GM21786 (cell line): Measurements from ENCODE around the gene TPGS1.
A peak's percentile ranks its signal among the peaks of the same experiment; 100 is the strongest.
"Not testable (repeated sequence)": the region's sequence is repeated elsewhere in the genome, so short reads cannot be mapped to it uniquely, and the experiment has no call there.

Experiments used
- ATAC-seq: cut with Tn5 transposase; IDR thresholded peaks from one replicate; pipeline ENCODE4 v1.9.1; 2021; ENCODE audit not compliant: unreplicated experiment

Gene TPGS1

DNA sequence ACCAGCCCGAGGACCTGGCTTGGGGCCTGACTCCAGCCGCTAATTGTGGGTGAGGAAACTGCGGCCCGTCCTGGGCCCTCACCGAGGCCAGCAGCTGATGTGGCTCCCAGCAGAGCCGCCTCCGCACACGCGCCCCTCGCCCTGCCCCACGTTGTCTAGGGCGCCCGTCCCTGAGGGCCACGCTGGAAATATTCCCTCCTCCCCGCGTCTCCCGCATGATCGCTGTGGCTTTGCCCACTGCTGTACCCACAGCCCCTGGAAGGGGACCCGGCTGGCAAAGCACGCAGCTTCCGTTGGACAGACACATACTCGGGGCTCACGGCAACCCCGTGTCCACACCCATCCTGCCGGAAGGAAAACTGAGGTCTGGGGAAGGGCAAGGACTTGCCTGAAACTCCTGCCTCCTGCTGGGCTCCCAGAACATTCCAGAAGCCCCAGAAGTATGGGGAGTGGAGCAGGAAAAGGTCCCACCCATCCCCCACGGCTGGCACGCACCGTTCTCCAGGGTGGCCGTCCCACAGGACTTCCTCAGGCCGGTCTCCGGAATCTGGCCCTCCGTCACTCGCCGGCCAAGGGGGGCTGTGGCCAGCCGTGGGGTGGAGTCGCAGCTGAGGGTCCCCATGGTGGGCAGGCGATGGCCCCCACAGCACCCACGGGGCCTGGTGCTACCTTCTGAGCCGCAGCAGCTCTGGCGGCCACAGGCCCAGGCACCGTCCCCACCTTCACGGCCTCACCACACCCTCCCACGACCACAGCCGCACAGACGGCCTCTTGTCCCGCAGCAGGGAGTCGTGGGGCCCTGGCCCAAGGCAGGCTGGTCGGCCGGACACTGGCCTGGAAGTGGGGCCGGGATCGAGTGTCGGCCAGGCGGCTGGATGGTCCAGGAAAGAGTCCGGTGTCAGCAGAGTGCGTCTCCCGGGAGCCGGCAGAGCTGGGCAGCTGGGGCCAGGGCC is 32.9 kb upstream of the TPGS1 start:
- no peak for ATAC-seq

GRCh38 chr19:475360-475759 is 31.9 kb upstream of the TPGS1 start:
- no peak for ATAC-seq

- no peak for ATAC-seq
Measured at GRCh38 chr19:478236-478903, 28.9 kb upstream of the TPGS1 start.

- ATAC-seq = no peak
Measured at GRCh38 chr19:478976-479375, 28.3 kb upstream of the TPGS1 start.

DNA sequence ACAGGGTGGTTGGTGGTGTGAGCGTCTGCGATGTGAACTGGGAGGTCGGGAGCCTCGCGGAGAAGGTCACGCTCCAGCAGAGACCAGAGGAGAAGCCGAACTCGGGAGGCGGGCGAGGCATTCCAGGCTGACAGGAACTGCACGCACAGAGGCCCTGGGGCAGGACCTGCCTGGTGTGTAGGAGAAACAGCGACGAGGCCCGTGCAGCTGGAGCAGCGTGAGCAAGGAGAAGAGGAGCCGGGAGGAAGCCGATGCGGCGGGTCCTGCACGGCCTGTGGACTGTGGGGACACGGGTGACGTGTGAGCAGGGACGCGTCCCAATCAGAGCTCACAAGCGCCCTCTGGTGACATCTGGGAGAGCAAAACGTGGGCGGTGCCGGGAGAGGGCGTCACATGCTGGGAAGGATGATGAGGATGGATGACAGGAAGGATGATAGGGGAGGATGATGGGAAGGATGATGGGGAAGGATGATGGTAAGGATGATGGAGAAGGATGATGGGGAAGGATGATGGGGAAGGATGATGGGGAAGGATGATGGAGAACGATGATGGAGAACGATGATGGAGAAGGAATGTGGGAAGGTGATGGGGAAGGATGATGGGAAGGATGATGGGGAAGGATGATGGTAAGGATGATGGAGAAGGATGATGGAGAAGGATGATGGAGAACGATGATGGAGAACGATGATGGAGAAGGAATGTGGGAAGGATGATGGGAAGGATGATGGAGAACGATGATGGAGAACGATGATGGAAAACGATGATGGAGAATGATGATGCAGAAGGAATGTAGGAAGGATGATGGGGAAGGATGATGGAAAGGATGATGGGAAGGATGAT is 27.1 kb upstream of the TPGS1 start:
- no peak for ATAC-seq

DNA sequence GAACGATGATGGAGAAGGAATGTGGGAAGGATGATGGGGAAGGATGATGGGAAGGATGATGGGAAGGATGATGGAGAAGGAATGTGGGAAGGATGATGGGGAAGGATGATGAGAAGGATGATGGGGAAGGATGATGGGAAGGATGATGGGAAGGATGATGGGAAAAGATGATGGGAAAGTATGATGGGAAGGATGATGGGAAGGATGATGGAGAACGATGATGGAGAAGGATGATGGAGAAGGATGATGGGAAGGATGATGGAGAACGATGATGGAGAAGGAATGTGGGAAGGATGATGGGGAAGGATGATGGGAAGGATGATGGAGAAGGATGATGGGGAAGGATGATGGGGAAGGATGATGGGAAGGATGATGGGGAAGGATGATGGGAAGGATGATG is 26.2 kb upstream of the TPGS1 start:
- not testable (repeated sequence) for ATAC-seq

GRCh38 chr19:482186-483041 is 24.9 kb upstream of the TPGS1 start:
- ATAC-seq = no peak

DNA sequence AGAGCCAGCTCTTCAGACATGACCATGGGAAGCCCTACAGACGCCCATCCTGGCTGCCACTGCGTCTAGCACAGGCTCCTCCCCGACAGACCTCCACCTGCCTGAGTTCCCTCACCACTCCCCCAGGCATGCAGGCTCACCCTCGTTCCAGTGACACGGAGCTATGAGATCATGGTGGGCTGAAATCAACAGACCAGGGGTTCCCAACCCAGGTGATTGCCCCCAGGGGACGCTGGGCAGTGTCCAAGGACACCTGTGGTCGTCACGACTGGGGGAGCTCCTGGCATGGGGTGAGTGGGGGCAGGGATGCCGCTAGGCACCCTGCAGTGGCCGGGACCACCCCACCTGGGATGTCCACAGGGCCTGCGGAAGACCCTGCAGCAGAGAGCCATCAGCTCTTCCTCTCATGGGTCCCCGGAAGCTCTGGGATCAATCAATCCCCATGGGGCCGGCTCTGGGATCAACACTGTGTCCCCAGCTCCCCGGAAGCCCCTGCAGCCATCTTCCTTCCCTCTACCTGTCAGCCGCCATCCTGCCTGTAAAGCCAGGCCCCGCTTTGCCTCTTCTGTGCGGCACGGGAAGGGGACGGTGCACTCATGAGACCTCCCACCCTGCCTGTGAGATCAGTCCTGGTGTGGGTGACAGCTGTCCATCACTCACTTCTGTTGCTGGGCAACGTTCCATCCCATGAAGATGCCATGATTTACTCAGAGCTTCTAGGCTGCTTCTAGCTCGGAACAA is 23.8 kb upstream of the TPGS1 start:
- ATAC-seq = no peak

GRCh38 chr19:484494-484893 is 22.8 kb upstream of the TPGS1 start:
- no peak for ATAC-seq

GRCh38 chr19:485077-485476 is 22.2 kb upstream of the TPGS1 start:
- no peak for ATAC-seq

DNA sequence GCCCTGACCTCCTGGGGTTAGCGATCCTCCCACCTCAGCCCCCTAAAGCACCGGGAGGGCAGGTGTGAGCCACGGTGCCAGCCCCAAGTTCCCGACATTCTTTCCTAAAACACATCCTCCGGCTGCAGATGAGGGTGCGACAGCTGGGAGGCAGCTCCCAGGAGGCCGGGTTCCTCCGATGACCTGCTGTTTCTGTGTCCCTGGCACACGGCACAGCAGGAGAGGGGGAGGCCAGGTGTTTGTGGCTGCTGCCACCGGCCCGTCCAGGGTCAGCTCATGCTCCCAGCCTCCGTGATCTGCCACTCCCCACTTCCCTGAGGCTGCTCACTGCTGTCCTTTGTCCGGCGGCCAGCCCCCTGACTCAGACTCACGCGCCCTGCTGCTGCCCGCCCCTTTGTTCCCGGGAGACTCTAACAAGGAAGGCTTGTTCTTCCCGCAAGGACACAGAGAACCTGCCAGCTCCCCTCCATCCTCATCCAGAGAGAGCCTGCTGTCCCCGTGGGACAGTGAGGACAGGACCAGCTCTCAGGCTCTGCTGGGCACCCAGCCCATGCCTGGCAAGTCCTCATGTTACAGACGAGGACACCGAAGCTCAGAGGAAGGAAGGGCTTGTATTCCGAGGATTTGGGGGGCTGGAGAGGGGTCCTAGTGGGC is 21.6 kb upstream of the TPGS1 start:
- ATAC-seq = no peak

DNA sequence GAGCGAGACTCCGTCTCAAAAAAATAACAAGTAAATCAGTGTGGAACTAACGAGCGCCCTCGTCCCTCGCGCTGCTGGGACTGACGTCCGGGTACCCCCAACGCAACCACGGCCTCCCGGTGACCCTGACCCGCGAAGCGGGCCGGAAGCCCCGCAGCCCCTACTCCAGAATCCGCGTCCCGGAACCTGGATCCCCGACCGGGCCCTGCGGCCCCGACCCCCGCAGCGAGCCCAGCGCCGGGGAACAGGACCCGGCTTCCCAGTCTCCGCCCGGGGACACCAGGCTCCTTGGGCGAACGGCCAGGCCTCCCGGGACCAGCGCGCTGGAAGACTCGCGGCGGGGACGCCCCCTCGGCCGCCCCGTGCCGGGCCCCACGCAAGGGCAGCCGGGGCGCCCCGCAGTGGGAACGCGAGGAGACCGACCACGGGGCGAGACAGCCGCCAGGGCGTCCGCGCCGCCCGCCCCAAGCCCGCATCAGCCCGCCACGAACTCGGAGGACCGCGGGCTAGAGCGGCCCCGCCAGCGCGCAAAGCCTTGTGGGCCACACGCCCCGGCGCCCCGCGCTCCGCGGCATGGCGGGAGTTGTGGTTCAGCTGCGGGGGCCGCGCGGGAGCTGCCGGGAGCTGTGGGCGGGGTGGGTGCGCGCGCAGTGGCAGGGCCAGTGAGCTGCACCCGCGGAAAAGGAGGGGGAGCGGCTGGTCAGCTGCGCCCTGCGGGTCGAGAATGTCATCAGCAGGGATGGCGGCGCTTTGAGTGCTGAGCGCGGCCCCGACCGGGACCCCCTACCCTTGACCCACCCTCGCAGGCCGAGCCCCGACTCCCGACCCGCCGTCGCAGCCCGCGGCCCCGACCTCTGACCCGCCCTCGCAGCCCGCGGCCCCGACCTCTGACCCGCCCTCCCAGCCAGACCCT is 18.5 kb upstream of the TPGS1 start:
- ATAC-seq = peak; percentile 79

DNA sequence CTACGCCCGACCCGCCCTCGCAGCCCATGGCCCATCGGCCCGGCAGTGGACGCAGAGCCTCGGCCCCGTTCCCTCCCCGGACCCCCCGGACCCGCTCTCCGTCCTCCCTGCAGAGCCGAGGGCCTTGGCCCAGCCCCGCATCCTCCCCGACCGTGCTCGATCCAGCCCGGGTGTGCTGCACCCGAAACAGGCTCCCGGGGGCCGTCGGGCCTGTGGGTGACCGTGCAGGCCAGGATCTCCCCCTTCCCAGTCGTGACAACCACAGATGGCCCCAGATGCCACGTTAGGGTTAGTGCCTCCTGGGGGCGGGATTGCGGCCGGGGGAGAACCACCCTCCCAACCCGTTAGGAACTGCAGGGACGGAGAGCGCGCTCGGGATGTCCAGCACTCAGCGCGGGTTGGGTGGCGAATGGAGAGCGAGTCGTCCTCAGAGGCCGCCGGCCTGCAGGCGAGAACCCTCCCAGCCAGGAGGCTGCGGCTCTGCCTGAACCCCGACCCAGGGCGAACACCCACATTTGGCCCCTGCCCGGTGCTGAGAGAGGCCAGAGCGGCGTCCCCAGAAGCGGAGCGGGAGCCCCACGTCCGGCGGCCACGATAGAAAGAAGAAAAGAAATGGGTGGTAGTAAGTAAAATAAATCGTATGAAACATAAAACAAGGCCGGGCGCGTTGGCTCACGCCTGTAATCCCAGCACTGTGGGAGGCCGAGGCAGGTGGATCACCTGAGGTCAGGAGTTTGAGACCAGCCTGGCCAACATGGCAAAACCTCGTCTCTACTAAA is 17.7 kb upstream of the TPGS1 start:
- ATAC-seq = no peak

- ATAC-seq = no peak
Measured at GRCh38 chr19:491146-491741, 16.1 kb upstream of the TPGS1 start.

DNA sequence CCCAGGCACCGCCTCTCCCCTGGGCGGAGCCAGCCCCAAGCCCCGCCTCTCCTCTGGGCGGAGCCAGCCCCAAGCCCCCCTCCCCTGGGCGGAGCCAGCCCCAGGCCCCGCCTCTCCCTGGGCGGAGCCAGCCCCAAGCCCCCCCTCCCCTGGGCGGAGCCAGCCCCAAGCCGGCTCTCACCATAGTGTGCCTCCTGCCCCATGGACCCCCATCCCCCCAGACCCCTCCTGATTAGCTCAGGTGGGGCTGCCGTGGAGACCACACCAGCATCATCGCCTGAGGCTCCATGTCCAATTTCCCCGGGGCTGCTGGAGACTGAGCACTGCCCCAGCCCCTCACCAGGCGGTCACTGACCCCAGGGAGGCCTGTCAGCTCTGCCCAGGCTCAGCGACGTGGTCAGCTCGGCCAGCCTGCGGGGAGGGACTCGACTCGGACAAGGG is 15.2 kb upstream of the TPGS1 start:
- no peak for ATAC-seq

- no peak for ATAC-seq
Measured at GRCh38 chr19:493391-494170, 13.7 kb upstream of the TPGS1 start.
